H1 (cell line): ENCODE results near the gene MTCH1. TPM values are rescaled to one million over a fixed set of nuclear protein-coding genes. Genes with fewer than 3 reads are reported as not detected.

Experiments
- KDM1A ChIP-seq: fragments of 200-600, 300-600 bp; sonication (generic); IDR thresholded peaks from 2 replicates; pipeline ENCODE4 v1.7.1; 2016; ENCODE audit warnings: mild to moderate bottlenecking, low read length, borderline replicate concordance
- polyA plus RNA-seq, 7 experiments: library from polyadenylated mRNA; depleted of rRNA in 3 of 7; stranded (reverse) in 5 of 7; unstranded in 2 of 7; fragments of >200 nt in 5 of 7; fragments of 200-250 nt in 2 of 7; gene quantifications; 1 replicate in 5 of 7; 2 replicates in 1 of 7; 4 replicates in 1 of 7; pipeline versions ENCODE4 v1.2.1 to v1.2.3, GENCODE V29; 2011 to 2013; ENCODE audit warnings: missing spikeins in 2 of 7, mixed read lengths in 2 of 7
- total RNA-seq: library from RNA; stranded (reverse); fragmentation: NEBNext Ultra II Directional; extraction: Animal tissue kit (Norgen Biotek cat#: 25700); gene quantifications from 2 replicates; pipeline ENCODE4 v1.2.1, GENCODE V29; 2021

The MTCH1 gene
- total and polyA plus RNA-seq, 2 of the 8 experiments (the other 6 are each of a cell fraction or from before 2014, with no cell fraction given) = 169 to 214 TPM

DNA sequence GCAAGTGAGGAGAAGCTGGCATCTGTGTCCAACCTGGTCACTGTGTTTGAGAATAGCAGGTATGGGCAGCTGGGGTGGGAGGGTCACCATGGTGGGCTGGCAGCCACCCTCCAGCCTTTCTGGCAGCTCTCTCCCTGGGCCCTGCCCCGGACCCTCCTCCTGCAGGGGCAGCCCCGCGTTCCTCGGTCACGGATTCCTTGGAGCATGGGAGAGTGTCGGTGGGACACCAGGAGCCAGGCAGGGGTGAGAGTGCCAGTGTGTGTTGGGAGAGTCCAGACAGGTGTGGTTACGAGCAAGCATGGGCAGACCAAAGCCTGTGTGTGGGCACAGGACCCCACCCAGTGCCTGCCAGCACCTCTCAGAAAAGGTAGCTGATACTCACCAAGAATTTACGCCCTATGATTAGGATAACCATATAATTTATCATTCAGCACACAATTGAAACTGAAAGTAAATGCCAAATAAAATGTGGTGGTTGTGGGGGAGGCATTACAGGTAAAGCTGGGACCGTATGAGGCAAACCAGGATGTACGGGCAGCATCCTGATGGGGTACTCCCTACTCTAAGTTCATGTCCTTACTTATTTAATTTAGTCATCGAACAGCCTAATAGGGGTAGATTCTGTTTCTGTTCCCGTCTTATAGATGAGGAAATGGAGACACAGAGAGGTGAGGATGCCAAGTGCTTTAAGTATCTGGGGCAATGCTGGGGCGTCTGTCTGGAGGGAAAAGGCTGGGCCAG lies 20.0 kb upstream of the MTCH1 start (continued):
- no peak for TF ChIP-seq KDM1A
- TF ChIP-seq, all 59 proteins: peak for 0
